Islet of Langerhans (tissue), 1 donor: ENCODE results near the gene HNRNPU.

ENCODE experiments used
- FAIRE-seq: peaks from one replicate; lab custom pipeline; 2011; peaks lifted over from hg19 to GRCh38; lab: Jason Lieb, UNC

HNRNPU gene

DNA sequence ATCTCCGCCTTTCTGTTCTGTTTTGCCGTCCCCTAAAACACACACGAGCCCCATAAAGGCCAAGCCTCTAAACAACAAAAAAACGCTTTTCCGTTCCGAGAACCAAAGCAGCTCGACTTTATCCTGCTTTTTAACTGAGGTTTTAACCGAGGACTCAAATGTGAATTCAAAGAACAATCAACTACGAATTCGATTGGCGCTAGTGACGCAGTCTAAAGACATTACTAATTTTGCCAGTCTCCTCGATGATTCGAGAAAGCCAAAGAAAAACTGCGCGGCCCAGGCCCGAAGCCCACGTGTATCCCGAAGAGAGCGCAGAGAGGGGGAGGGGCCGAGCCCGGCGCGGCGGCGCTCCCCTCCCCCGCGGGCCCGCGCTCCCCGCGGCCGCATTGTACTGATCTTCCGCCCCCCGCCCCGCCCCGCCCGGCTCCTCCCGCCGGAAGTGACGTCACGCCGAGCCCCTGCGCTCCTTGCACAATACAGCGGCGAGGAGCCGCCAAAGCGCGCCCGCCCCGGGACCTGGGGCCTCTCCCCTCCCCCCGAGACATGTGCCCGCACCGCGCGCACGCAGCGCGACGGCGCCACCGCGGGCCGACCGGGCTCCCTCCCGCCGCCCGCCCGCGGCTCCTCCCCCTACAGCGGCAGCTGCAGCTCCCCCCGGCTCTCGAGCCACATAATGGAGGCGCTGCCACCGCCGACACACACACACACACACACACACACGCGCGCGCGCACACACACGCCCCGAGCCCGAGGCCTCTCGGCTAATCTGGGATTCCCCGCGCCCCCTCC, 1.4 kb downstream of the HNRNPU start:
- FAIRE-seq: no peak

DNA sequence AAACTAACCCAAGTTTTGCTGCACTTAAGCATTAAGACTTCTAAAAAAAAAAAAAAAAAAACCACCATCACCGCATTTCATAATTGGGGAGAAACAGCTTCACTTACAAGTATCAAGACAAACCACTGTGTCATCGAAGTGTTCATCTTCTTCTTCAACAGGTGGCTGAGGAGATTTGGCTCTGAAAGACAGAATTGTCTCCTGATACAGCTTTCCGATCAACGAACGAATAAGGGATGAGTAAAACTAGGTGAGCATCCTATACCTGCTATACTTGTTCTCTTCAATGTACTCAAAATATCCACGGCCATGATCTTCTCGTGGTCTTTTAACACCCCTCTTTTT, 2.0 kb downstream of the HNRNPU start:
- FAIRE-seq: no peak

- no peak for FAIRE-seq
Measured at GRCh38 chr1:244861683-244862082, 2.7 kb downstream of the HNRNPU start.

DNA sequence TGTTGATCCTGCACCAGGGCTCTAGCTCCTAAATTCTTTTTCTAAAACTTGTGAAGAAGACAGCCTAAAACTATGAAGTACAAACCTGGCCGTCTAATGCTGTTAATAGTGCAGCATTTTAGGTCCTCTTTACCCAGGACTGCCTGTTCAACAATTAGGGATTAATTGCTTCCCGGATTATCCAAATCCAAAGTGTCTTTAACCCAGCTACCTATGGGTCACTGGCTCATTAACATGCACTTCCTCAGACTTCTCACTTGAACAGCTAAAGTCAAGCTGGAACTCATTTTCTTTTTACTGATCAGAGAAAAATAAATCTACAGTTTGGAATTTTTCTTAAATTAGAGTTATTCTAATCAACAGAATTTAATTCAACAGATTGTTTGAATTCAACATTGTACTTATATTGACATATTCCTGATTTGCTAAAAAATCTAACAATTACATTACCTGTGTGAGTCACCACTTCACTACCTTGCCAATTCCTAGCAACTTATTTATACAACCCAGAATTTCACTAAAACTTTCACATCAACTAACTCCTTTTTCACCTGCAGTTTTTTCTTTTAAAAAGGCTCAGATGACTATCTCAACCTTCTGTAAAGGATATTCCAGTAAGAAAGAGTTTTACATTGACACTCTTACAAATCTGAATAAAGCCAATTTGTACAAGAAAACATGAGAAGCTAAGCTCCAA, 3.3 kb downstream of the HNRNPU start:
- no peak for FAIRE-seq

GRCh38 chr1:244860078-244860477, 4.3 kb downstream of the HNRNPU start:
- no peak for FAIRE-seq

GRCh38 chr1:244858357-244858756, 6.0 kb downstream of the HNRNPU start:
- FAIRE-seq: no peak

GRCh38 chr1:244857761-244858160, 6.6 kb downstream of the HNRNPU start:
- no peak for FAIRE-seq

DNA sequence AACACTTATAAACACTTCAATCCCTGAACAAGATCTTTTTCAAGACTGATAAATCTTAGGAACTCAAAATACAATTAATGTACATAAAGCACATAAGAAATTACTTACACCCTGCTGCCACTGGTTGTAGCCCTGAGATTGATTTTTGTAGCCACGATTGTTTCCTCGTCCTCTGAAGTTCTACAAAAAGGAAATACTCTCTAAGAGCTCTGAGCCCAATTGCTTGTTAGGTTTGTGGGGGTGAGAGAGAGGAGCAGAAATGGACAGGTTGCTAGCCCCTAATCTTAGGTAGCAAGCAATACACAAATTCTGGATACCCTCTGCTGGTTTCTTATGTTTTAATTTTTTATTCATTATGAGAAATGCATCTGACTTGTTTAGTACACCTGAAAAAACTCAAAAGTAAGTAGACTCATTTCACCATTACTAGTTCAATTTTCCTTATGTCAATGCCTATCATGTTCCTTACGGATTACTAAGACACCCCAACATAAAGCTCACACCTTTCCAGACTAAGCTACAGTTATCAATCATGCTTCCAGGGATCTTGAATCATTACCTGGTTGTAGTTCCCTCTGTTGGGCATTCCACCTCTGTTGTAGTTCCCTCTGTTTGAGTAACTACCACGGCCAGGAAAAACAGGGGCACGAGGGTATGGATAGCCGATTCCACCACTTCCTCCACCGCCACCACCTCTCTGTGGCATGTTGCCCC, 9.3 kb downstream of the HNRNPU start:
- FAIRE-seq: no peak

- FAIRE-seq: no peak
Measured at GRCh38 chr1:244854166-244854565, 10.2 kb downstream of the HNRNPU start.

DNA sequence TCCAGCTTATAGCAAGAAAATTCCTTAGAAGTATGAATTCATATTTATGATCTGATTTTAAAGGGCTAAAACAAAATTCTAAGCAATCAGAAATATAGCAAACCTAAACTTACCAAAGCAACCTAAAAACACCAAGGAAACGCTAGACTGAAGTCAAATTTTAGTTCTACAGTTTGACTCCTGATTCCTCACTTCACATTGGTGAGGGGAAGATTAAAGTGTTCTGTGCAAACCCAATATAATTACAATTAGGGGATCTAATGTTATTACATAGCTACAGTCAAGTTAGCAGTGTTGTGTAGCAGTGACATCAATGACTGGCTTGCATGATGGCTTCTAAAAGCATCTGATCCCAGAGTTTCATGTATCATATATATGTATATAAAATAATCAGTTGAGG, 11.6 kb downstream of the HNRNPU start:
- FAIRE-seq: no peak

GRCh38 chr1:244851546-244852231, 12.7 kb downstream of the HNRNPU start:
- no peak for FAIRE-seq

DNA sequence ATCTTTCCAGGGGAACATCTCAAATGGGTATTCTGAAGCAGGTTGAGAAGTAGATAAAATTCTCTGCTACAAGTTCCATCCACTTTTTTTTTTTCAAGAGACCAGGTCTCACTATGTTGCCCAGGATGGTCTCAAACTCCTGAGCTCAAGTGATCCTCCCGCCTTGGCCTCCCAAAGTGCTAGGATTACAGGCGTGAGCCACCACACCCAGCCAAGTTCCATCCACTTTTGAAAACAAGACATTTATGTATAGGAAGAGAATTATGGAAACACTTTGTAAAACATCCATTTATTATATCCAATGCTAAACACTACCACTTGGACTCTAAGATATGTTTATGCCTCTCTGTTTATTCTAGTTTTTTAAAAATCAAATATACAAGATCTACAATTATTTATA, 13.4 kb downstream of the HNRNPU start:
- no peak for FAIRE-seq

- FAIRE-seq: no peak
Measured at GRCh38 chr1:244850099-244850852, 14.1 kb downstream of the HNRNPU start.

DNA sequence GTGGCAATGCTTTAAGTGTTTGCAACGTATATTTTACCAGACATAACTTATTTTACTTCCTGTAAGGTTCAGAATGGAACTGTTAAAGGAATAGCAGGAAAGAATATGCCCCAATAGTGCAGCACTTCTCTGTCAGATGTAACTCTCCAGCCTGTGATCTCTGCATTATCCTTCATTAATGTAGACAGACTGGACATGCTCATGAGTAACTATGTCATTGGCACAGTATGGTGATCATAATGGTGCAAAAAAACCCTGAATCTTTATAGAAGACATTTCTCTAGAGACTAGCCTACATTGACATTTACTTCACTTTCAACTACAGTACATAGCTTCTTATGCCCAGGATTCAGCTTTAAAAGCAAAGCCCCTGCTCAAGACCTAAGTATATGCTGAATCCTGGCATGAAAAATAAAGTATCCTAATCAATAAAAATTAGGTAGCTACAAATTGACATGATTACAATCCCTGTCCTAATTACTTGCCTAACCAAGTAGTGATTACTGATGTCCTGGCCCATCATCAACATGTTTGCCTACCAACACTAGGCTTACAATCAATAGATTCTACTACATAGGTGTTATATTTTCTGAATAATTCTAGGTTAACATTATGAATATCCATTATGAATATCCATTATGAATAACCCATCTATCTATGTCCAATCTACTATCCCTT, 15.0 kb downstream of the HNRNPU start:
- no peak for FAIRE-seq

GRCh38 chr1:244846653-244847052, 17.7 kb downstream of the HNRNPU start:
- FAIRE-seq: no peak

DNA sequence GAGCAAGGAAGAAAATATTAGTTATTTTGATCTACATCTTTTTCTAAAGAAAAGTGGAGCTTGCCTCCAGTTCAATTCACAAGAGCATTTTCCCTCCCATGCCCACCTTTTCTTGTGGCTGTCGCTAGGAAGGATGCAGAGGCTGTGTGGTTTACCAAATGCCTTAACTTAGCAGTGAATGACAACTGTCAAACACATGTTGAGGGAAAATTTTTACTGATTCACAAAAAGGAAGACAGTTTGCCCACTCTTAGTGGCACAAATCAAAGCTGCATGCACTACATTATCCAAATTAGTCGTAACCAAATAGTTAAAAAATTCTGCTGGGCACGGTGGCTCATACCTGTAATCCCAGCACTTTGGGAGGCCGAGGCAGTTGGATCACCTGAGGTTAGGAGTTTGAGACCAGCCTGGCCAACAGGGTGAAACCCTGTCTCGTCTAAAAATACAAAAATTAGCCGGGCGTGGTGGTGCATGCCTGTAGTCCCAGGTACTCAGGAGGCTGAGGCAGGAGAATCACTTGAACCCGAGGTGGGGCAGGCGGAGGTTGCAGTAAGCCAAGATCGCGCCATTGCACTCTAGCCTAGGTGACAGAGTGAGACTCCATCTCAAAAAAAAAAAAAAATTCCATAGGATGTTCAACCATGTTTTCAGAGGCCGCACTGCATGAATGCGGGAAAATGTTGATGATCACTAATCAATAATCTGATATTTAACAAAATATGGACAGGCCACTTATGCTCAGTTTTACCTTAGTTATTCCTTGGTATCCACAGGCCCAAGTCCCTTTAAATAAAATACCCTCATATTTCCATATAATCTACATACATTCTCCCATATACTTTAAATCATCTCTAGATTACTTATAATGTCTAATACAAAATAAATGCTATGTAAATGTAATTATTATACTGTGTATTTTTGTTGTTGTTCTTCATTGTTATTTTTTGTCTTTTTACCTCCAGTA, 19.9 kb downstream of the HNRNPU start:
- no peak for FAIRE-seq

DNA sequence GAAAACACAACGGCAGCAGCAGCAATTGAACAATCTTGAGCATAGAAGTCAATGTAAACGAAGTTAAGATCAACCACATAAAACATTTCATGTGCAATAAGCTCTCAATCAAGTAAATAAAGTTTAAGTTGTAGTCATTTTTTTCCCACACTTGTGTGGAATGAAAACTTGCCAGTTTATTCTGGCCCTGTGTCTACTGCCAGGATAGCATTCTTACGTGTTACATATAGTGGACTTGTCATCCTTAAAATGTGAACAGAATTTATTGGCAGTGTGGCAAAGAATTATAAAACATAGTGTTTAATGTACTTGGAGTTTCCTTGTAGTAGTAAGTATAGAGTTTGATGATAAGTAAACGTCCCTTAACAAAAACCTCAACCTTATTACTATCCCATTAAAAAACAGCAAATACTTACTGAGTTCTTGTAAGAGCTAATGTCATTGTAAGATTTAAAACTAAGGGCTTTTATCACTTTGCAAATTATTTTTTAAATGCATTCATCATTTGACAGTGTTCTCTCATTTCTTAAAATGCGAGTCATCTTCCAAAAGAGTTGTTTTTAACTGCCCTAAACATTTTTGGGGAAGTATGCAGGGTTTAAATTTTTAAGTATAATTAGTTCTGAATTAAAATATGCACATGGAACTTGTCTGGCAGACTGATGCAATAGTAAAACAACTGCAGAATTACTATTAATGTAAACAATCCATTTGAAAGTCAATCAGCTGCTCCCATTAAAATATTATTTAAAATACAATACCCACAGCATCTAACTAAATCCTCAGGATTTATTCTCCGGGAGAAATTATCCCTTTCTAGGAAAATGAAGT, 21.0 kb downstream of the HNRNPU start:
- FAIRE-seq: no peak

DNA sequence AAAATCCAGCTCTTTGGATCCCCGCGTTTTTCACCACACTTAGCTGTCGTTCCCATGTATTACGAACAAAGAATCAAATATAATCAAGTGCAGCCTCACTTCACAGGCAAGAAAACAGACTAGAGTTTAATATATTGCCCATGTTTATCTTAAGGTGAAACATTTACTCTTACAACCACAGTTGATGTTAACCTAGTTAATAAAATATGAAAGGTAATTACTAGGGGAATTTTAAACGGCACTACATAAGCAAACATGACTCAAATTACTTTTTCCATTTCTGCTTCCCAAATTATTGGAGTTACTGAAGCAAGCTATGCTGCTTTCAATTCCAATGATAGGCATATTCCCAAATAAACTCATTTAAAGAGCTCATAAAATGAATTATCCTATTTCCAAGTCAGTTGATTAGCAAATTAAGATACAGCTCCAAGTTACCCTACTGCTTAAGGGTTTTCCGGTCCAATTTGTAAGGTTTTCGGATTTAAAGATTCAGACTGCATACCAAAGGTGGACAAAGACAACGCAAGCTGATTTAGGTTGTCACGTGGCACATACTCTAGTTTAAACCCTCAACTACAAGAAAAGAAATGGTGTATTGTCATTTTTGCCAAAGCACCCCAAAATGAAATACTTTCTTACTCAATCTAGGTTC, 22.9 kb downstream of the HNRNPU start:
- no peak for FAIRE-seq
